Activated CD4-positive, alpha-beta T cell treated with anti-CD3 and anti-CD28 coated beads for 1 hour (primary cell): Measurements from ENCODE around the gene TRIM46.
A peak's percentile ranks its signal among the peaks of the same experiment; 100 is the strongest.
"Not testable (repeated sequence)": the region's sequence is repeated elsewhere in the genome, so short reads cannot be mapped to it uniquely, and the experiment has no call there.

Experiments
- DNase-seq: peaks from one replicate; pipeline ENCODE4 v3.0.0-alpha.2; 2020

The TRIM46 gene

DNA sequence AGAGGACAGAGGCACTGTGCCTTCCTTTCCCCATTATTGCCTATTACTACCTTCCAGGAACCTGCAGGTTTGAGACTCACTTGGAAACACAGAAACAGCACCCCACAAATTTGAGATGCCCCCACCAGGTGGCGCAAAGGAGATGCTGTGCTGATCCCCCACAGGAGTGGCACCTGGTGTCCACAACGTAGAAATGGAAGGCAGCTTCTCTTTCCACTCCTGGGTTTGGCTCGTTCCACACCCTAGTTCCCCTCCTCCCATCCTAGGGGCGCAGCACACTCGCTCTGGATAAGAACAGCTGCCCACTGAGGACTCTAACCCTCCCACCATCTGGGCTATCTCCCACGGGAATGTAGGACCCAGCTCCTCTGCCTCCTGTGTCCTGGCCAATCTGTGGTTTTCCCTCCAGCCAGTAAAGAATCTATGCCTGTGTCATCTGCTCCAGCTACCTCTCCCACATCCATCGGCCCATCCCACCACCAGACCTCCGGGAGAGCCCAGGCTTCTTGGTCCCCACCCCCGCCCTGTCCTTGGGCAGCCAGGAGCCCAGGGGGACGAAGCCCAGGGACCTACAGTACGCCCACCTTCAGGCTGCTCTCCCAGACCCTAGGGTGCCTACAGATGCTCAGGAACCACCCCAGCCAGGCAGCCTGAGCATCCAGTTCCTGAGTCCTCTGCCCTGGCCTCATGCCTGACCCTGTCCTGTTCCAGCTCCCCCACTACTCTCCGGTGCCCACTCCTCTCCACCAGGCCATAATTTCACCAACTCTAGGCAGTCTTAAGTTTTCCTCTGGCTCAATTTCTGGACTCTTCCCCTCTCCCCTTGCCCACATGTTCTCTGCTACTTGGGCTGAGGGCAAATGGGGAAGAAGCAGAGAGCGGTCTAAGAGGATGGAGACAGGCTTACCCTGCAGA lies 33.5 kb downstream of the TRIM46 start:
- DNase-seq: peak; percentile 80

- no peak for DNase-seq
Measured at GRCh38 chr1:155207806-155208540, 34.3 kb downstream of the TRIM46 start, which contains the start of gene THBS3. THBS3 (minus strand) TSS chr1:155207897; CDS start chr1:155207876, 21 bp downstream.

DNA sequence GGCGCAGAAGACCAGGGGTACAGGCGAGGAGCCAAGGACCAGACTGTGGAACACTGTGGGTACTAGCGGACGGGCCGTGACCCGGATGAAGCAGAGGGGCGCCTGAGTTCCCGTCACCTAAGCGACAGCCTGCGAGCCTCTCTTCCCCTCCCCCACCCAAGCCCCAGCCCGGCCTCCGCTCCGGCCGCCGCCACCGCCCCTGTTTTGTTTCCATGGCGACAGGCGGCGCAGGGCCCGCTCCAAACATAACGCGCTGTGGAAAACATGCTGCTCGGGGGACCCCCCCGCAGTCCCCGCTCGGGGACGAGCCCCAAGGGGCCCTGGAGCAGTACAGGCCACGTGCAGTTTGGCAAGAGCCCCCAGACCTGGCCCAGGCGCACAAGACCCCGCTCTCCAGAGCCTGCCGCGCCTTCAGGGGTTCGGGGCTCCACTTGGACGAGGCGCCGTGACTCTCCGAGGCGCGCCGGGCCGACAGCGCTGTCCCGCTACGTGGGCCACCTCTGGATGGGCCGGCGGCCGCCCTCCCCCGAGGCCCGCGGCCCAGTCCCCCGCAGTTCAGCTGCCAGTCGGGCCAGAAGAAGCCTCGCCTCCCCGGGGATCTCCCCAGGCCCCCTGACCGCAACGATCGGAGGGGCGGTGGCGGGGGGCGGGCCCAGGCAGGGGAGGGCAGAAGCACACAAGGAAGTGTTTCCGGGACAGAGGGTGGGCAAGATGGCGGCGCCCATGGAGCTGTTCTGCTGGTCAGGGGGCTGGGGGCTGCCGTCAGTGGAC lies 35.1 kb downstream of the TRIM46 start, which contains the start of gene MTX1:
TSS of gene MTX1 (plus strand) at position 155 of the 771 bp plus-strand sequence. CDS start at position 265, 110 bp downstream.
- peak; percentile 80 for DNase-seq

DNA sequence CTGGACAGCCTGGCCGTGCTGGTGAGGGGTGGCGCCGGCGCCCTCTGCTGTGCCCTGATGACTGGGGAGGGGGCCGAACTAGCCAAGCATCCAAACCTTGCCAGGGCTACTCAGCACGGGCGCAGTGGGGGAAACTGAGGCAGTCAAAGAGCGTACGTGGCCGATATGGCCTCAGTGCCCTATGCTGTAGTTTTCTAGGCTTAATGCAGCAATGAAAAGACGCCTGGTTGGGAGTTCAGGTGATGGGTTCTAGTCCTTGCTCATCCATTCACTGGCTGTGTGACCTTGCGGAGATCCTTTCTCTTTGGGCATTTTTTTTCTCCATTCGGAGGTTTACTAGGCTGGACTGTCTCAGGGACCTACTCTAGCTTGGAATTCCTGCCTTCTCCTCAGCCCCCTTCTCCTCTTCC lies 35.7 kb downstream of the TRIM46 start:
- DNase-seq: no peak

DNA sequence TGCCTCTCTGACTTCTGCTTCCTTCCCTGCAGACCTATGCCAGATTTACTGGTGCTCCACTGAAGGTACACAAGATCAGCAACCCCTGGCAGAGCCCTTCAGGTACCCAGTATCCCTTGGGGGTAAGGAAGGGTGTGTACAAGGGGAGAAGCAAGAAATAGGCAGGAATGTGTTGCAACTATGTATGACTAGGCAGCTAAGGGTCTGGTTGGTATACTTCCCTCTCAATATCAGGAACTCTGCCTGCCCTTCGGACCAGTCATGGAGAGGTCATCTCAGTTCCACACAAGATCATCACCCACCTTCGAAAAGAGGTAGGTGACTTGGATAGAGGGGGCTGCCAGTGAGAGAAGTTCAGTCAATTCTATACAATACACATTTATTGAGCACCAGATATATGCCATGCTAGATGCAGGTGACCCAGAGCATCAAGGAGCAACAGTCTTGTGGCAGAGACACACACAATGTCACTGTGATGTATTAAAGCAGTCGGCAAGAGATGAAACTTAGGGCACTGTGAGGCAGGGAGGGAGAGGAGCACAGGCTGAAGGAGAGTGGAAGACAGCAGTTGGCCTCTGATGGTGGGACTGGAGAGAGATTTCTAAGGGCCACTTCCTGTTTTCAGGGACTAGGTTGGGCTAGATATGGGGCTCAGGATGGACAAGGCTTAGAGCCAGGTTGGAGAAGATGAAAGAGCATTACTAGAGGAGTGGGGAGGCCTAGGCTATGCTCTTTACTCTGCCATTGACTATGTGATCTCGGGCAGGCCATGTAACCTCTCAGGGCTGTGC lies 36.9 kb downstream of the TRIM46 start:
- no peak for DNase-seq

- DNase-seq: not testable (repeated sequence)
Measured at GRCh38 chr1:155211381-155212050, 37.9 kb downstream of the TRIM46 start.

DNA sequence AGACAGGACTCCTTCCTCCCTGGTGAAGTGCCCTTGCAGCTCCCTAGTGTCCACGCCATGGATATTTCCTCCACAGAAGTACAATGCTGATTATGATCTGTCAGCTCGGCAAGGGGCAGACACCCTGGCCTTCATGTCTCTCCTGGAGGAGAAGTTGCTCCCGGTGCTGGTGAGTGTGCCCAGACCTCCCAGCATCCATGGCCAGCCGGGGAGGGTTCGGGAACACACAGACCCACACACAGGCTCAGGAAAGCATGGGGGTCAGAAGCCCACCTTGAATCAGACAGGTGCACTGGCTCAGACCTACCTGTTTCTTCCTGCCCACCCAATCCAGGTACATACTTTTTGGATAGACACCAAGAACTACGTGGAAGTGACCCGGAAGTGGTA lies 38.4 kb downstream of the TRIM46 start:
- not testable (repeated sequence) for DNase-seq

DNA sequence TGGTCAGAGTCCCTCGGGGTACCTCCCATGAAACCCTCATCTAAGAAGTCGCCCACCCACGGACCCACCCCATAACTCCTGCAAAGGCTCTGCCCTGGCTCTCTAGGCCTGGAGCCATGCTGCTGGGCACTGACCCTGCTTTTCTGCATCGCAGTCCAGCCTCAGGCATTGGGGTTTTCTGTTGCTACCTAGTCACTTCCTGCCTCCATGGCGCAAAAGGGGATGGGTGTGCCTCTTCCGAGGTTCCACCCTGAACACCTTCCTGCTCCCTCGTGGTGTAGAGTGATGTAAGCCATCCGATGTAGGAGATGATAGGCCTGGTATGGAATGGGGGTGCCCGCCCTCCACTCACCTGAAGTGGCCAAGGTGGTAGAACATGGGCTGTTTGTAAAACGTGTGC lies 41.1 kb downstream of the TRIM46 start:
- not testable (repeated sequence) for DNase-seq

GRCh38 chr1:155218854-155219591 lies 45.4 kb downstream of the TRIM46 start:
- DNase-seq: no peak

DNA sequence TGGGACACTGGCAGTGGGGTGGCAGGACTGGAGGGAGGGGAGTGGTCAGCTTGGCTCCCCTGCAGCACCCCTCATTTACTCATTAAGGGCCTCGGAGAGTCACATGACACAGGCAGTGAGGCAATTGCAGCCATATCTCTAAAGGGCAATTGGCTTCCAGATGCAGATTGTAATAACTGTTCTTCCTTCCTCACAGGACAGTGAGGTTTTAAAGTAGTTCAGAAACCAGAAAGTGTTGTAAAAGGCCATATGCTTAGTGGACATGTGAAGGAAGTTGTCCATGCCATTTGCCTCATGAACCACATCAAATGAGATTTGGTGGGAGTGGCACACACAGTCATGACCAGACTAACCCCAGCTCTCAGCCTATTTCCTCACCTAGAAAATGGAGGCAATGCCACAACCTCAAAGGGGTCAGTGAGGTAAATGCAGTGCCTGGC lies 46.0 kb downstream of the TRIM46 start:
- no peak for DNase-seq

DNA sequence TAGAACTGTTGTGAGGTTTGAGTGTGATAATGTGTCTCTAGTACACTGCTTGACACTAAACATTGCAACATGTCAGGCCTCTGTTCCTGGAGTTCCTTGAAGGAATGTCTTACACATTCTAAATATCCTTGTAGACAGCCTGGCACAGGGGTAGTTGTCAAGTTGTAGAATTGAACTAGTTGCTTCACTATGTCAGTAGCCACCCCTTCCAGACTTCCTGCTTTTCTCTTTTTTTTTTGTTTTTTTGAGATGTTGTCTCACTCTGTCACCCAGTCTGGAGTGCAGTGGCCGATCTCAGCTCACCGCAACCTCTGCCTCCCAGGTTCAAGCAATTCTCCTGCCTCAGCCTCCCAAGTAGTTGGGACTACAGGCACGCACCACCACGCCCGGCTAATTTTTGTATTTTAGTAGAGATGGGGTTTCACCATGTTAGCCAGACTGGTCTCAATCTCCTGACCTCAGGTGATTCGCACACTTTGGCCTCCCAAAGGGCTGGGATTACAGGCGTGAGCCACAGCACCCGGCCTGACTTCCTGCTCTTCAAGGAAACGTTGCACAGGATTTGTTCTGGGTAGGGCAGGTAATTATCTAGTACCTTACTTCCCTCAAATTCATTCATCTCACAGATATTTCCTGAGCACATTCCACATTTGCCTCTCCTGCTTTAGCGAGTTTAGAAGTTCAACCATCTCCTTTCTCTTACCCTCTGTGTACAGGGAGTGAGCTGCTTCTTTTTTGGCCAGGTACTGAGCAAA lies 46.7 kb downstream of the TRIM46 start:
- not testable (repeated sequence) for DNase-seq

GRCh38 chr1:155223047-155223446 lies 49.4 kb downstream of the TRIM46 start:
- no peak for DNase-seq

DNA sequence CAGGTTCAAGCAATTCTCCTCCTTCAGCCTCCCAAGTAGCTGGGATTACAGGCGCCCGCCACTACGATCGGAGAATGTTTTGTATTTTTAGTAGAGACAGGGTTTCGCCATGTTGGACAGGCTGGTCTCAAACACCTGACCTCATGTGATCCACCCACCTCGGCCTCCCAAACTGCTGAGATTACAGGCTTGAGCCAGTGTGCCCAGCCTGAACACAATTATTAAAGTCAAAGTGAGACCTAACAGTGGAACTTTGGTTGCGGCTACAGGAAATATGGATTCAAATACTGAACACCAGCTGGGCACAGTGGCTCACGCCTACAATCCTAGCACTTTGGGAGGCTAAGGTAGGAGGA lies 51.7 kb downstream of the TRIM46 start:
- DNase-seq: not testable (repeated sequence)

GRCh38 chr1:155226188-155226909 lies 52.7 kb downstream of the TRIM46 start:
- DNase-seq: peak; percentile 72

DNA sequence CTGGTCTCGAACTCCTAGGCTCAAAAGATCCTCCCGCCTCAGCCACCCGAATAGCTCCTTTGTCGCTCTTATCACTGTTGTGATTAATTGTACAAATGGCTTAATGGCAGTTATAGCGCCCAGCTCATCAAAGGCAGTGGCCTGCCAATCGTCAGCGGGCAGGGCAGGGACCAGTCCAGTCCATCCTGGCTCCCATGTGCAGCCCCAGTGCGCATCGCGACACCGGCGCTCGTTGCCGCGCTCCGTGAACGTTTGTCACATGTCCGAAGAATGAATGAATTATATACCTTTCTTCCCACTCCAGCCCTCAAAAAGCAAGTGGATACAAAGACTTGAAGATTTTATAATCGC lies 53.2 kb downstream of the TRIM46 start:
- DNase-seq: no peak

GRCh38 chr1:155227261-155228095 lies 53.8 kb downstream of the TRIM46 start:
- DNase-seq: peak; percentile 96

- no peak for DNase-seq
Measured at GRCh38 chr1:155228096-155228427, 54.4 kb downstream of the TRIM46 start.

GRCh38 chr1:155231302-155231701 lies 57.7 kb downstream of the TRIM46 start:
- DNase-seq: not testable (repeated sequence)
